Measurements from ENCODE around the gene OR13G1. TPM values are rescaled to one million over a fixed set of nuclear protein-coding genes. Genes with fewer than 3 reads are reported as not detected.
"Not testable (repeated sequence)": the region's sequence is repeated elsewhere in the genome, so short reads cannot be mapped to it uniquely, and the experiment has no call there.

The OR13G1 gene, protein sequence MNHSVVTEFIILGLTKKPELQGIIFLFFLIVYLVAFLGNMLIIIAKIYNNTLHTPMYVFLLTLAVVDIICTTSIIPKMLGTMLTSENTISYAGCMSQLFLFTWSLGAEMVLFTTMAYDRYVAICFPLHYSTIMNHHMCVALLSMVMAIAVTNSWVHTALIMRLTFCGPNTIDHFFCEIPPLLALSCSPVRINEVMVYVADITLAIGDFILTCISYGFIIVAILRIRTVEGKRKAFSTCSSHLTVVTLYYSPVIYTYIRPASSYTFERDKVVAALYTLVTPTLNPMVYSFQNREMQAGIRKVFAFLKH
- total RNA-seq, result not detected in 2 replicates

DNA sequence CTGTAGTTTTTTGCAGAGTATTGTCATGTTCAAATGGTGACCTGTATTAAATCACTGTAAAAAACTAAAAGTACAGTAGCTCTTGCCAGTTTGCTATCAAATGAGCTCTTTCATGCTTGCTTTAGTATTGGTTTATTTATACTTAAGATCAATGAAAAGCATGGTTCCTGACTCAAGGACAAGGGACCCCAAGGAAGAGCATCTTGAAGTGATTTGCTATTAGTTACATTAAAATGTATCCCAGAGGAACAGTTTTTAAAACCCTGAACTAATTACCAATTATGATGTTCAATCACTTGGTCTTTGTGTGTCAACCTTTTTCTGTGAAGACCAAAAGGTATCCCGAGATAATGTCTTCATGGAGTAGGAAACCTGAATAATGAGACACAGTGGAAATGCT lies at the start of gene OR13G1:
TSS of gene OR13G1 (minus strand) at position 101 of the 400 bp plus-strand sequence. CDS start 6,698 bp downstream, outside the sequence.
- no peaks in the 10 kb centered on the region for H3K27me3 ChIP-seq (ENCODE audit: control insufficient read depth, insufficient read depth, low read length)
- DNase-seq (ENCODE audit: low read depth), result no peak
- TF ChIP-seq, protein P1, sequence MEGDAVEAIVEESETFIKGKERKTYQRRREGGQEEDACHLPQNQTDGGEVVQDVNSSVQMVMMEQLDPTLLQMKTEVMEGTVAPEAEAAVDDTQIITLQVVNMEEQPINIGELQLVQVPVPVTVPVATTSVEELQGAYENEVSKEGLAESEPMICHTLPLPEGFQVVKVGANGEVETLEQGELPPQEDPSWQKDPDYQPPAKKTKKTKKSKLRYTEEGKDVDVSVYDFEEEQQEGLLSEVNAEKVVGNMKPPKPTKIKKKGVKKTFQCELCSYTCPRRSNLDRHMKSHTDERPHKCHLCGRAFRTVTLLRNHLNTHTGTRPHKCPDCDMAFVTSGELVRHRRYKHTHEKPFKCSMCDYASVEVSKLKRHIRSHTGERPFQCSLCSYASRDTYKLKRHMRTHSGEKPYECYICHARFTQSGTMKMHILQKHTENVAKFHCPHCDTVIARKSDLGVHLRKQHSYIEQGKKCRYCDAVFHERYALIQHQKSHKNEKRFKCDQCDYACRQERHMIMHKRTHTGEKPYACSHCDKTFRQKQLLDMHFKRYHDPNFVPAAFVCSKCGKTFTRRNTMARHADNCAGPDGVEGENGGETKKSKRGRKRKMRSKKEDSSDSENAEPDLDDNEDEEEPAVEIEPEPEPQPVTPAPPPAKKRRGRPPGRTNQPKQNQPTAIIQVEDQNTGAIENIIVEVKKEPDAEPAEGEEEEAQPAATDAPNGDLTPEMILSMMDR (IDR thresholded peaks at IDR 0.05; ENCODE audit: insufficient read depth, low read length, poor library complexity, severe bottlenecking), result no peak
- no peaks in the 10 kb centered on the region for H3K36me3 ChIP-seq (ENCODE audit: control insufficient read depth, insufficient read depth, low read length)
- no peak within 1 kb of the TSS for H3K4me3 ChIP-seq (ENCODE audit: low read depth, low read length)

DNA sequence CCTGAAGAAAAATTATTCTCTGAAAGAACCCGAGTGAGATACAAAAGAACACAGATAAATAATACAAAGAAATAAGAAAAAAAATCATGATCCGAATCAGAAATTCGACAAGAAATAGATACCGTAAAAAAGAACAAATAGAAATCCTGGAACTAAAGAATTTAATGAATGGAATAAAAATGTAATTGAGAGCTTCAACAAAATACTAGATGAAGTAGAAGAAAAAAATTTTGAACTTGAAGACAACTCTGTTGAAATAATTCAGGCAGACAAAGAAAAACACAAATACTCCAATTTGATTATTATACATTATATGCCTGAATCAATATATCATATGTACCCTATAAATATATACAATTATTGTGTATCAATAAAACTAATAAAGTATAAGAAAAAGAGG lies 41.7 kb upstream of the OR13G1 start:
- Histone ChIP-seq H3K36me3 (ENCODE audit: control insufficient read depth, insufficient read depth, low read length) (no peaks in the 10 kb centered on the region), H3K4me3 (ENCODE audit: low read depth, low read length) (no peak overlapping the region), H3K27me3 (ENCODE audit: control insufficient read depth, insufficient read depth, low read length) (no peaks in the 10 kb centered on the region)
- no peak for DNase-seq (ENCODE audit: low read depth)
- TF ChIP-seq, protein P1 (IDR thresholded peaks at IDR 0.05; ENCODE audit: insufficient read depth, low read length, poor library complexity, severe bottlenecking), result no peak

DNA sequence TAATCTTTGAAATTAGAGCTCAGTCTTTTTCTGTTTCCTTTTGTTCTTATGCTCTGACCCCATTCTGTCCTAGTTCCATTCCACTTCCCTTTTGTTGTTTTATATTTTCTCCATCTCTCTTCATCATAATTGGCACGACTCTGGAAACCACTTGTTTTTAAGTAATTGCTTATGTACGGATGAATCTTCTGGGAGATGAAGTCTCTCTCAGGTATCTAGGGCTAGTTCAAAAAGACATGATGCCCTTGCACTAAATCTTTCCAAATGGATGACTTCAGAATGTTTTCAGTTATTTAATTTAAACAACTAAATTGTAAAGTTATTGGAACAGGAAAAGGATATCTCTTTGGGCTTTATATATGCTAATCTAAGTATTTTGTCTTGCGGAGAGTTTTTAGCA lies 37.0 kb upstream of the OR13G1 start, which contains the start of gene OR6F1:
TSS of gene OR6F1 (minus strand) at position 101 of the 400 bp plus-strand sequence. CDS start 3,891 bp downstream, outside the sequence.
- H3K36me3 ChIP-seq (ENCODE audit: control insufficient read depth, insufficient read depth, low read length), result no peaks in the 10 kb centered on the region
- TF ChIP-seq, protein P1 (IDR thresholded peaks at IDR 0.05; ENCODE audit: insufficient read depth, low read length, poor library complexity, severe bottlenecking), result no peak
- no peak for DNase-seq (ENCODE audit: low read depth)
- no peak within 1 kb of the TSS for H3K4me3 ChIP-seq (ENCODE audit: low read depth, low read length)
- no peaks in the 10 kb centered on the region for H3K27me3 ChIP-seq (ENCODE audit: control insufficient read depth, insufficient read depth, low read length)

DNA sequence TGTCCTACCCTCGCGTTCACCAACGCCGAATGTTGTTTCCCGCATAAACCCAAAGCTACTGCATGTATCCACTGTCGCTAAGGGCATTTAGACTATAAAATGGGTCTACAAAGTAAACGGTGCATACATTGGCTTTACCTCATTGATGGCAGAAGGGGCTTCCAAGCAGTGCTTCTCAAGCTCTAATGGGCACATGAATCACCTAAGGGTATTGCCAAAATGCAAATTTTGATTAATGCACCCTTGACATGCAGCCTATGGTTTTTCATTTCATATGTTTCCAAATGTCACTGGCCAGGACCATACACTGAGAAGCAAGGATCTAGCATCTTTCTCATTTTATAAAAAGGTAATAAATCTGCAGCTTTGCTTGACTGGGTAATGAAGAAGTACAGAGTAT lies 34.2 kb upstream of the OR13G1 start:
- Histone ChIP-seq H3K4me3 (ENCODE audit: low read depth, low read length) (no peak overlapping the region), H3K36me3 (ENCODE audit: control insufficient read depth, insufficient read depth, low read length) (no peaks in the 10 kb centered on the region), H3K27me3 (ENCODE audit: control insufficient read depth, insufficient read depth, low read length) (no peaks in the 10 kb centered on the region)
- TF ChIP-seq, protein P1 (IDR thresholded peaks at IDR 0.05; ENCODE audit: insufficient read depth, low read length, poor library complexity, severe bottlenecking), result no peak
- DNase-seq (ENCODE audit: low read depth), result no peak

DNA sequence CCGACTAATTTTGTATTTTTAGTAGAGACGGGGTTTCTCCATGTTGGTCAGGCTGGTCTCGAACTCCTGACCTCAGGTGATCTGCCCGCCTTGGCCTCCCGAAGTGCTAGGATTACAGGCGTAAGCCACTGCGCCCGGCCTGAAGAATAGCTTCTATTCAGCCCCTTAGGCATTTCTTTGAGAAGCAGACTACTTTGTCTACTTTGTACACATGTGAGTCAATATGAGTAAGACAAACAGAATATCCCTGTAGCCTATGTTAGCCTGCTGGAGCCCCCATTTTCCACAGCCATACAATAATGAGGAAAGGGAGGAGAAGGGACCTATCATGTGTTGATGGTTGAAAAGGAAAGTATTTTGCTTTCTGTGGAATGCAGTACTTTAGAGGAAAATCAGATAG lies 31.1 kb upstream of the OR13G1 start:
- H3K36me3 ChIP-seq (ENCODE audit: control insufficient read depth, insufficient read depth, low read length); DNase-seq (ENCODE audit: low read depth); H3K27me3 ChIP-seq (ENCODE audit: control insufficient read depth, insufficient read depth, low read length); H3K4me3 ChIP-seq (ENCODE audit: low read depth, low read length): not testable (repeated sequence)

DNA sequence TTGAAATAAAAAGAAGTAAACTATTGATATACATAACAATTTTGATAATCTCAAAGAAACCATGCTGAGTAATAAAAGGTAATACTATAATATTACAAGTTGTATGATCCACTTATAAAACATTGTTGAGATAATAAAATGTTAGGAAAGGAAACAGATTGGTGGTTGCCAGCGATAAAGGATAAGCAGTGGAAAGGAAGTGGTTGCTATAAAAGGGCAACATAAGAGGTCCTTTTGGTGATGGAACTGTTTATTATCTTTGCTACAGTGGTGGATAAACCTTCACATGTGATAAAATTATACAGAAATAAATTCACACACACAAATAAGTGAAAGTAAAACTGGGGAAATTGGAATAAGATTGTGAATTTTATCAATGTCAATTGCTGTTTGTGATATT lies 21.8 kb upstream of the OR13G1 start:
- no peaks in the 10 kb centered on the region for H3K36me3 ChIP-seq (ENCODE audit: control insufficient read depth, insufficient read depth, low read length)
- TF ChIP-seq, protein P1 (IDR thresholded peaks at IDR 0.05; ENCODE audit: insufficient read depth, low read length, poor library complexity, severe bottlenecking), result no peak
- DNase-seq (ENCODE audit: low read depth), result no peak

More for the DNA sequence above, 21.8 kb upstream of the OR13G1 start:
- H3K27me3 ChIP-seq (ENCODE audit: control insufficient read depth, insufficient read depth, low read length), result no peaks in the 10 kb centered on the region
- H3K4me3 ChIP-seq (ENCODE audit: low read depth, low read length), result no peak overlapping the region

All from kidney epithelial cell (primary cell).